Ascending aorta (tissue), 2 donors: ENCODE results near the gene PTPRC. TPM values are rescaled to one million over a fixed set of nuclear protein-coding genes. Genes with fewer than 3 reads are reported as not detected.

Source experiments
- DNase-seq, 2 donors: peaks; one replicate each; pipeline ENCODE4 v3.0.0-alpha.2; 2019; ENCODE audit warnings: low spot score in 2 of 2
- H3K27ac ChIP-seq, 2 donors: fragments of 200-600 bp; sonication (generic); one replicate each; pipeline ENCODE4 v1.5.1; 2016 to 2017; ENCODE audit warnings: mild to moderate bottlenecking in 1 of 2
- H3K27me3 ChIP-seq: fragments of 200-600 bp; sonication (generic); one replicate; pipeline ENCODE4 v1.5.1; 2017
- H3K36me3 ChIP-seq, 2 donors: fragments of 200-600 bp; sonication (generic); one replicate each; pipeline ENCODE4 v1.5.1; 2016
- H3K4me1 ChIP-seq, 2 donors: fragments of 200-600 bp; sonication (generic); one replicate each; pipeline ENCODE4 v1.5.1; 2016 to 2017; ENCODE audit warnings: mild to moderate bottlenecking in 1 of 2
- H3K4me3 ChIP-seq, 2 donors: fragments of 200-600 bp; sonication (generic); one replicate each; pipeline ENCODE4 v1.5.1; 2016 to 2017; ENCODE audit warnings: mild to moderate bottlenecking in 1 of 2
- H3K9me3 ChIP-seq, 2 donors: fragments of 200-600 bp; sonication (generic); one replicate each; pipeline ENCODE4 v1.5.1; 2016
- intact Hi-C: fragments of 100-400 bp; cut with DNase I; formaldehyde crosslinking; loops from one replicate; pipeline ENCODE4 v1.15.1; 2023
- total RNA-seq: library from RNA; depleted of rRNA; stranded (reverse); fragments of >200 nt; gene quantifications from one replicate; pipeline ENCODE4 v1.1.0, GENCODE V29; 2016
- TF ChIP-seq, protein P1 (sequence below), 3 experiments: fragments of 200-600 bp in 2 of 3; fragments of 450-650 bp in 1 of 3; sonication (generic) in 2 of 3; IDR thresholded peaks; one replicate each; pipeline ENCODE4 v1.5.1; 2016 to 2019; ENCODE audit warnings: antibody characterized with exemption in 3 of 3, mild to moderate bottlenecking in 1 of 3, moderate library complexity in 1 of 3

PTPRC gene
- total RNA-seq, 1 donor from 2014 or later, result 21.3 TPM

DNA sequence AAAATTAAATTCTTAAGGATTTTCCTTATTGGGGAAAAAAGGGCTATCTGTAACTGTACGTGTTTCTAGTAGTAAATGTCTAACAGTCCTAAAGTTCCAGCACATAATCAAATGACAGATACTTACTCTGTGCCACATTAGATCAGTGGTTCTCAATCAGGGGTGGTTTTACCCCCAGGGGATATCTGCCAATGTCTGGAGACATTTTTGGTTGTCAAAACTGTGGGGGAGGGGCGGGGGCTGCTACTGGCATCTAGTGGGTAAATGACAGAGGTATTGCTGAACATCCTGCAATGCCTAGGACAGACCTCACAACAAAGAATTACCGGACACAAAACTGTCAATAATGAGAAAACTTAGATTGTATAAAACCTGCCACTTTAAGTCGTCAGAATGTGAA lies 33.4 kb upstream of the PTPRC start:
- Histone ChIP-seq H3K4me1 (no peaks in the 10 kb centered on the region), H3K4me3 (no peak overlapping the region), H3K27me3 (no peaks in the 10 kb centered on the region), H3K36me3 (no peaks in the 10 kb centered on the region), H3K27ac (no peak overlapping the region), H3K9me3 (no peaks in the 10 kb centered on the region)
- TF ChIP-seq, protein P1, sequence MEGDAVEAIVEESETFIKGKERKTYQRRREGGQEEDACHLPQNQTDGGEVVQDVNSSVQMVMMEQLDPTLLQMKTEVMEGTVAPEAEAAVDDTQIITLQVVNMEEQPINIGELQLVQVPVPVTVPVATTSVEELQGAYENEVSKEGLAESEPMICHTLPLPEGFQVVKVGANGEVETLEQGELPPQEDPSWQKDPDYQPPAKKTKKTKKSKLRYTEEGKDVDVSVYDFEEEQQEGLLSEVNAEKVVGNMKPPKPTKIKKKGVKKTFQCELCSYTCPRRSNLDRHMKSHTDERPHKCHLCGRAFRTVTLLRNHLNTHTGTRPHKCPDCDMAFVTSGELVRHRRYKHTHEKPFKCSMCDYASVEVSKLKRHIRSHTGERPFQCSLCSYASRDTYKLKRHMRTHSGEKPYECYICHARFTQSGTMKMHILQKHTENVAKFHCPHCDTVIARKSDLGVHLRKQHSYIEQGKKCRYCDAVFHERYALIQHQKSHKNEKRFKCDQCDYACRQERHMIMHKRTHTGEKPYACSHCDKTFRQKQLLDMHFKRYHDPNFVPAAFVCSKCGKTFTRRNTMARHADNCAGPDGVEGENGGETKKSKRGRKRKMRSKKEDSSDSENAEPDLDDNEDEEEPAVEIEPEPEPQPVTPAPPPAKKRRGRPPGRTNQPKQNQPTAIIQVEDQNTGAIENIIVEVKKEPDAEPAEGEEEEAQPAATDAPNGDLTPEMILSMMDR (IDR thresholded peaks at IDR 0.05), result no peak
- intact Hi-C loops, result no loop called here
- DNase-seq, result no peak

DNA sequence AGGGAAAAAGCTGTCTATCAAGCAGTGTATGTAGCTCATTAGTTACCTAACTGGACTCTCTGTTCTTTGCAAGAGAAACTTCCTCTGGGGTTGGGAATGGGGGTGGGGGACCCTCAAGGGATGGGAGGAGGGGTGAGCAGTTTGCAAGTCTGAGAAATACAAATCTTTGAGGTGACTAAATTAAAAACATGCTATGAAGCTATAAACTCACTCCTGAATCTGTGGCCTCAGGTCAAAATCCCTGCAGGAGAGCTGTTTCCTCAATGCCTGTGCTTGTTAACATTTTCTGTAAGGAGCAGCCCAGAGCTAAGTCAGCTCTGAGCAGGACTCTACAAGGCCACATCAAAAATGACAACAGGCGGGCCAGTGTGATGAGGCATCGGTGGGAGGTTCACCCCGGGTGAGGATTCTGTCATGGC lies 32.8 kb upstream of the PTPRC start:
- no peaks in the 10 kb centered on the region for H3K4me1 ChIP-seq
- H3K36me3 ChIP-seq, result no peaks in the 10 kb centered on the region
- TF ChIP-seq, protein P1 (IDR thresholded peaks at IDR 0.05), result no peak
- H3K9me3 ChIP-seq, result no peaks in the 10 kb centered on the region
- intact Hi-C loops, result no loop called here
- H3K4me3 ChIP-seq, result no peak overlapping the region
- DNase-seq, result no peak
- no peak overlapping the region for H3K27ac ChIP-seq
- H3K27me3 ChIP-seq, result no peaks in the 10 kb centered on the region

DNA sequence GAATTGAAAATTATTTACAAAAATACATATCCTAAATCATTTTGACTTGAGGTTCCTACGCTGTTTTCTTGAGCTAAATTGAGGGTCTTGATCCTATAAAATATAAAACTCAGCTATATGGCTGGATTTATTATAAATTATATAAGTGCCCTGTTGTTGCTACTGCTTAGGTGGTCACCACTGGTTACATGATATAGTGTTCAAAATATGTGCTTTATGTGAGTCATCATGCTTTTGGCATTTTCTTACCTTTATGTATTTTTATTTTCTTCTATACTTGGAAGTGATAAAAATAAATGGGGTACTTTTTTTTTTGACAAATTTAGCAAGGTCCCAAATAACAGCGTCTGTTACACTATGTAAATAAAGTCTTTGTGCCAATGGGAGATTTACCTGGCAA lies 31.1 kb upstream of the PTPRC start:
- H3K27ac ChIP-seq, result no peak overlapping the region

DNA sequence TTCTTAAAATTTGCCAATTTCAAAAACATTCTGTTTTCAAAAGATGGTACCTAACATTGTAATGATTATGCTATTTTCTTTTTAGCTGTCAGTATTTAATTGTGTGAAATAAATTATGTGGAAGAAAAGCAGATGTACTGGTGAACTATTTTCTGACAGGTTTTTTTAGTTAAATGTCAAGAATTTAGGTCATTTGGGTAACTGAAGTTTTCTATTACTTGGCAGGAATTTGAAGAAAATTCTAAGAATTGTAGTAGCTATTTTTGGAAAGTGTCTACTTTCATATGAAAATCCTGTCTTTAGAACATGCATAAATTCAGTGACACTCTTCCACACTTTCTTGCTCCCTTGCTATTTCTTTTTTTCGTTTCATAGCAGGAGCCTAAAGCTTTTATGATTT lies 28.5 kb upstream of the PTPRC start:
- H3K4me1 ChIP-seq, result no peaks in the 10 kb centered on the region
- TF ChIP-seq, protein P1 (IDR thresholded peaks at IDR 0.05), result no peak
- H3K9me3 ChIP-seq, result no peaks in the 10 kb centered on the region
- H3K27ac ChIP-seq, result no peak overlapping the region
- no peak for DNase-seq
- no peaks in the 10 kb centered on the region for H3K36me3 ChIP-seq
- intact Hi-C loops, result no loop called here
- H3K4me3 ChIP-seq, result no peak overlapping the region
- no peaks in the 10 kb centered on the region for H3K27me3 ChIP-seq

More for the DNA sequence above, 31.1 kb upstream of the PTPRC start:
- TF ChIP-seq, protein P1 (IDR thresholded peaks at IDR 0.05), result no peak
- Histone ChIP-seq H3K9me3 (no peaks in the 10 kb centered on the region), H3K27me3 (no peaks in the 10 kb centered on the region), H3K4me1 (no peaks in the 10 kb centered on the region), H3K36me3 (no peaks in the 10 kb centered on the region), H3K4me3 (no peak overlapping the region)
- no peak for DNase-seq
- intact Hi-C loops, result no loop called here

DNA sequence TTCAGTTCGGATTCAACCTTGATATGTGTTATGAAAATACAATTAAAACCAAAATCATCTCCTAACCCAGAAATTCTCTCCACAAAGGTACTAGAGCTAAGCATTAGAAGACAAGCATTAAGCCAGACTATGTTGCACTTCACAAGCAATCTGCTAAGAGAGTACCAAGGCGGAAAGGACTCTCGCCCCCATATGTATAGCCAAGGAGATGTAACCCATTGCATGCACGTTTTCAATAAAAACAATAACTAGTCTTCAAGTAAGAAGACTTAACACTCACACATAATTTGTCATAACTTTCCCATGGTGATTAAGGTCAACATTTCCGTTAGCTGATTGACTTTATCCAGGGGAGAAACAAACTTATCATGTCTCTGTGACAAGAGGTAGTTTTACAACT lies 27.6 kb upstream of the PTPRC start:
- no peaks in the 10 kb centered on the region for H3K27me3 ChIP-seq
- TF ChIP-seq, protein P1 (IDR thresholded peaks at IDR 0.05), result no peak
- no peaks in the 10 kb centered on the region for H3K4me1 ChIP-seq
- no peak overlapping the region for H3K4me3 ChIP-seq
- H3K27ac ChIP-seq, result no peak overlapping the region
- H3K36me3 ChIP-seq, result no peaks in the 10 kb centered on the region
- intact Hi-C loops, result no loop called here
- no peak for DNase-seq
- H3K9me3 ChIP-seq, result no peaks in the 10 kb centered on the region
